Thyroid gland (tissue), 4 donors: Measurements from ENCODE around the gene RPGRIP1L.

Source experiments
- POLR2A ChIP-seq, 2 donors: fragments of 450-650 bp; IDR thresholded peaks; one replicate each; pipeline ENCODE4 v1.6.1; 2017; ENCODE audit warnings: antibody characterized with exemption in 2 of 2, mild to moderate bottlenecking in 2 of 2, moderate library complexity in 1 of 2
- TF ChIP-seq, protein P1 (sequence below), 6 experiments: fragments of 200-600 bp in 3 of 6; fragments of 450-650 bp in 3 of 6; sonication (generic) in 3 of 6; IDR thresholded peaks; one replicate each; pipeline ENCODE4 v1.5.1; 2016 to 2019; ENCODE audit warnings: antibody characterized with exemption in 6 of 6, mild to moderate bottlenecking in 2 of 6, inconsistent platforms in 1 of 6, moderate library complexity in 1 of 6

DNA sequence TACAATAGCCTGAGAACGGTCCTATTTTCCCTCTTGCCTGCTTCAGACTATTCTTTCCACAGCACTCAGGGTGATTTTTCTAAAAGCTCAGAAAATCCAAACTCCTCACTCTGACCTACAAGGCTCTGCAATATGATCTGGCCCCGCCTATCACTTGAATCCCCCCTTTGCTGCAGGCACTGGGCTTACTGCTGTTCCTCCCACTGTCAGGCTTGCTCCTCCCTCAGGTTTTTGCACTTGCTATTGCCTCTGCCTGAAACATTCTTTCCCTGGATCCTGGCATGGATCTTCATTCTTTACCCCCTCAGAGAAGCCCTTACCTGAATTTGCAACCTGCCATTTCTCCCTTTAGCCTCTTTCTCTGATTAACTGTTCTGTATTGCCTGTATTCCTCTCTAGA is 52.3 kb downstream of the RPGRIP1L start:
- no peak for TF ChIP-seq POLR2A (IDR thresholded peaks at IDR 0.05)
- TF ChIP-seq, protein P1, sequence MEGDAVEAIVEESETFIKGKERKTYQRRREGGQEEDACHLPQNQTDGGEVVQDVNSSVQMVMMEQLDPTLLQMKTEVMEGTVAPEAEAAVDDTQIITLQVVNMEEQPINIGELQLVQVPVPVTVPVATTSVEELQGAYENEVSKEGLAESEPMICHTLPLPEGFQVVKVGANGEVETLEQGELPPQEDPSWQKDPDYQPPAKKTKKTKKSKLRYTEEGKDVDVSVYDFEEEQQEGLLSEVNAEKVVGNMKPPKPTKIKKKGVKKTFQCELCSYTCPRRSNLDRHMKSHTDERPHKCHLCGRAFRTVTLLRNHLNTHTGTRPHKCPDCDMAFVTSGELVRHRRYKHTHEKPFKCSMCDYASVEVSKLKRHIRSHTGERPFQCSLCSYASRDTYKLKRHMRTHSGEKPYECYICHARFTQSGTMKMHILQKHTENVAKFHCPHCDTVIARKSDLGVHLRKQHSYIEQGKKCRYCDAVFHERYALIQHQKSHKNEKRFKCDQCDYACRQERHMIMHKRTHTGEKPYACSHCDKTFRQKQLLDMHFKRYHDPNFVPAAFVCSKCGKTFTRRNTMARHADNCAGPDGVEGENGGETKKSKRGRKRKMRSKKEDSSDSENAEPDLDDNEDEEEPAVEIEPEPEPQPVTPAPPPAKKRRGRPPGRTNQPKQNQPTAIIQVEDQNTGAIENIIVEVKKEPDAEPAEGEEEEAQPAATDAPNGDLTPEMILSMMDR (IDR thresholded peaks at IDR 0.05) = no peak
